HG03025 (cell line): ENCODE data around the gene CD69.

Experiments used
- ATAC-seq: cut with Tn5 transposase; IDR thresholded peaks from one replicate; pipeline ENCODE4 v1.9.1; 2021; ENCODE audit warnings: mild to moderate bottlenecking, moderate library complexity; ENCODE audit not compliant: unreplicated experiment, low FRiP score

CD69 gene

GRCh38 chr12:9760699-9761418 lies at the start of gene CD69:
TSS of gene CD69 (minus strand) at chr12:9760901. CDS start at chr12:9760820, 81 bp downstream.
- ATAC-seq: no peak

GRCh38 chr12:9809866-9810265 lies 49.2 kb upstream of the CD69 start:
- ATAC-seq: no peak

GRCh38 chr12:9809338-9809737 lies 48.6 kb upstream of the CD69 start:
- no peak for ATAC-seq

- ATAC-seq: no peak
Observed at GRCh38 chr12:9808504-9808903, 47.8 kb upstream of the CD69 start.

GRCh38 chr12:9806714-9807113 lies 46.0 kb upstream of the CD69 start:
- ATAC-seq: no peak

GRCh38 chr12:9805883-9806282 lies 45.2 kb upstream of the CD69 start:
- ATAC-seq: no peak

- ATAC-seq: no peak
Observed at GRCh38 chr12:9799961-9800360, 39.3 kb upstream of the CD69 start.

GRCh38 chr12:9797722-9798619 lies 37.3 kb upstream of the CD69 start:
- peak; percentile 74 for ATAC-seq

- ATAC-seq: no peak
Observed at GRCh38 chr12:9796971-9797370, 36.3 kb upstream of the CD69 start.

GRCh38 chr12:9796346-9796745 lies 35.6 kb upstream of the CD69 start:
- no peak for ATAC-seq

- no peak for ATAC-seq
Observed at GRCh38 chr12:9795945-9796344, 35.2 kb upstream of the CD69 start.

- ATAC-seq: no peak
Observed at GRCh38 chr12:9794484-9795093, 33.9 kb upstream of the CD69 start.

- ATAC-seq: no peak
Observed at GRCh38 chr12:9793779-9794395, 33.2 kb upstream of the CD69 start.

- no peak for ATAC-seq
Observed at GRCh38 chr12:9792961-9793617, 32.4 kb upstream of the CD69 start.

GRCh38 chr12:9792185-9792900 lies 31.6 kb upstream of the CD69 start:
- ATAC-seq: no peak

- no peak for ATAC-seq
Observed at GRCh38 chr12:9786726-9787717, 26.3 kb upstream of the CD69 start.

- no peak for ATAC-seq
Observed at GRCh38 chr12:9784816-9785215, 24.1 kb upstream of the CD69 start.

- no peak for ATAC-seq
Observed at GRCh38 chr12:9784326-9784725, 23.6 kb upstream of the CD69 start.
